Chondrocyte (in vitro differentiated cells): ENCODE measurements around the gene ACE. TPM values are rescaled to one million over a fixed set of nuclear protein-coding genes. Genes with fewer than 3 reads are reported as not detected.

Experiments
- DNase-seq: peaks from one replicate; pipeline ENCODE4 v3.0.0; 2021; ENCODE audit warnings: mixed read lengths, low spot score
- H3K27ac Mint-ChIP-seq: one replicate; pipeline ENCODE4 v1.8.0; 2021; ENCODE audit warnings: mild to moderate bottlenecking, moderate library complexity, mixed read lengths; ENCODE audit not compliant: unreplicated experiment
- H3K27me3 Mint-ChIP-seq: 2 replicates; pipeline ENCODE4 v1.8.0; 2021; ENCODE audit warnings: low read depth, mixed read lengths
- H3K36me3 Mint-ChIP-seq: 2 replicates; pipeline ENCODE4 v1.8.0; 2021; ENCODE audit warnings: low read depth, mixed read lengths
- H3K4me1 Mint-ChIP-seq: 2 replicates; pipeline ENCODE4 v1.8.0; 2021; ENCODE audit warnings: low read depth, mild to moderate bottlenecking, mixed read lengths
- H3K4me3 Mint-ChIP-seq: one replicate; pipeline ENCODE4 v1.8.0; 2021; ENCODE audit warnings: mild to moderate bottlenecking, moderate library complexity, mixed read lengths; ENCODE audit not compliant: unreplicated experiment
- H3K9me3 Mint-ChIP-seq: 2 replicates; pipeline ENCODE4 v1.8.0; 2021; ENCODE audit warnings: low read depth, mixed read lengths
- total RNA-seq: library from RNA; stranded (reverse); gene quantifications from 3 replicates; pipeline ENCODE4 v1.2.1, GENCODE V29; 2021
- TF ChIP-seq, protein P1 (sequence below): fragments of 200-600 bp; sonication (generic); IDR thresholded peaks from 2 replicates; pipeline ENCODE4 v1.5.0; 2021; ENCODE audit warnings: antibody characterized with exemption, mild to moderate bottlenecking, moderate library complexity

The ACE gene
- total RNA-seq, 1 donor from 2014 or later: 0.52 TPM

GRCh38 chr17:63440770-63441335, 36.0 kb upstream of the ACE start:
- no peak for DNase-seq
- no peak overlapping the region for H3K27ac Mint-ChIP-seq
- no peaks in the 10 kb centered on the region for H3K27me3 Mint-ChIP-seq
- TF ChIP-seq, protein P1, sequence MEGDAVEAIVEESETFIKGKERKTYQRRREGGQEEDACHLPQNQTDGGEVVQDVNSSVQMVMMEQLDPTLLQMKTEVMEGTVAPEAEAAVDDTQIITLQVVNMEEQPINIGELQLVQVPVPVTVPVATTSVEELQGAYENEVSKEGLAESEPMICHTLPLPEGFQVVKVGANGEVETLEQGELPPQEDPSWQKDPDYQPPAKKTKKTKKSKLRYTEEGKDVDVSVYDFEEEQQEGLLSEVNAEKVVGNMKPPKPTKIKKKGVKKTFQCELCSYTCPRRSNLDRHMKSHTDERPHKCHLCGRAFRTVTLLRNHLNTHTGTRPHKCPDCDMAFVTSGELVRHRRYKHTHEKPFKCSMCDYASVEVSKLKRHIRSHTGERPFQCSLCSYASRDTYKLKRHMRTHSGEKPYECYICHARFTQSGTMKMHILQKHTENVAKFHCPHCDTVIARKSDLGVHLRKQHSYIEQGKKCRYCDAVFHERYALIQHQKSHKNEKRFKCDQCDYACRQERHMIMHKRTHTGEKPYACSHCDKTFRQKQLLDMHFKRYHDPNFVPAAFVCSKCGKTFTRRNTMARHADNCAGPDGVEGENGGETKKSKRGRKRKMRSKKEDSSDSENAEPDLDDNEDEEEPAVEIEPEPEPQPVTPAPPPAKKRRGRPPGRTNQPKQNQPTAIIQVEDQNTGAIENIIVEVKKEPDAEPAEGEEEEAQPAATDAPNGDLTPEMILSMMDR: no peak
- H3K4me1 Mint-ChIP-seq: peaks cover 14% of the 10 kb centered on the region
- no peaks in the 10 kb centered on the region for H3K9me3 Mint-ChIP-seq
- H3K36me3 Mint-ChIP-seq: no peaks in the 10 kb centered on the region
- no peak overlapping the region for H3K4me3 Mint-ChIP-seq

GRCh38 chr17:63441654-63442053, 35.2 kb upstream of the ACE start:
- TF ChIP-seq, protein P1: no peak
- Mint-ChIP-seq H3K4me1 (peaks cover 14% of the 10 kb centered on the region), H3K27ac (no peak overlapping the region), H3K9me3 (no peaks in the 10 kb centered on the region), H3K36me3 (no peaks in the 10 kb centered on the region), H3K27me3 (no peaks in the 10 kb centered on the region), H3K4me3 (no peak overlapping the region)
- no peak for DNase-seq

DNA sequence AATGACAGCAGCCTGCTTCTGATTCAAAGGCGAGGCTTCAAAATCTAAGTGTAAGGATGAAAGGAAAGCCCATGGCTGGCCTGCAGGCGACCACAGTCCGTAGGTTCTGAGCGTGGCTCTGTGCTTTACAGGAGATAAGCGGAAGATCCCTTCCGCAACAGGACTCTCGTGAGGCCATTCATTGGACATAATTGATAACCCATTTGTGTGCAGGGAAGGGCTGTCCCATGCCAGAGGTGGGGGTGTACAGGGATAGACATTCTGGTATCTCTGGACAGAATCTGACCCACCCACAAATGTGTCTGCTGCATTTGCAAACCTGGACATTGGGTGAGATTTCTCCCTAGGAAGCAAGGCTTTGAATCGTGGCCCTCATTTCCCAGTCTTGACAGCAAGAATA, 34.8 kb upstream of the ACE start:
- Mint-ChIP-seq H3K27ac (no peak overlapping the region), H3K27me3 (no peaks in the 10 kb centered on the region), H3K9me3 (no peaks in the 10 kb centered on the region), H3K4me1 (peaks cover 14% of the 10 kb centered on the region), H3K4me3 (no peak overlapping the region), H3K36me3 (no peaks in the 10 kb centered on the region)
- TF ChIP-seq, protein P1: no peak
- no peak for DNase-seq

GRCh38 chr17:63442549-63443035, 34.3 kb upstream of the ACE start:
- Mint-ChIP-seq H3K27me3 (no peaks in the 10 kb centered on the region), H3K9me3 (no peaks in the 10 kb centered on the region), H3K27ac (no peak overlapping the region), H3K36me3 (no peaks in the 10 kb centered on the region), H3K4me1 (peaks cover 14% of the 10 kb centered on the region), H3K4me3 (no peak overlapping the region)
- DNase-seq: no peak
- TF ChIP-seq, protein P1: peak; percentile 40

GRCh38 chr17:63443053-63443452, 33.8 kb upstream of the ACE start:
- Mint-ChIP-seq H3K4me3 (no peak overlapping the region), H3K27me3 (no peaks in the 10 kb centered on the region), H3K4me1 (peaks cover 14% of the 10 kb centered on the region), H3K36me3 (no peaks in the 10 kb centered on the region), H3K9me3 (no peaks in the 10 kb centered on the region), H3K27ac (no peak overlapping the region)
- TF ChIP-seq, protein P1: no peak
- no peak for DNase-seq
